Gastroesophageal sphincter (tissue), 3 donors: ENCODE results near the gene SPATS1.

Experiments
- EP300 ChIP-seq: sonication (generic); formaldehyde crosslinking; IDR thresholded peaks from one replicate; pipeline ENCODE4 v1.6.1; 2017; ENCODE audit warnings: antibody characterized with exemption, mild to moderate bottlenecking
- POLR2A ChIP-seq, 2 donors: fragments of 450-650 bp; IDR thresholded peaks; one replicate each; pipeline ENCODE4 v1.6.1; 2017; ENCODE audit warnings: antibody characterized with exemption in 2 of 2, mild to moderate bottlenecking in 2 of 2, moderate library complexity in 1 of 2
- POLR2AphosphoS5 ChIP-seq: sonication (generic); formaldehyde crosslinking; IDR thresholded peaks from one replicate; pipeline ENCODE4 v1.6.1; 2017; ENCODE audit warnings: antibody characterized with exemption
- TF ChIP-seq, protein P1 (sequence below), 4 experiments: fragments of 200-600 bp in 2 of 4; fragments of 450-650 bp in 2 of 4; sonication (generic) in 1 of 4; IDR thresholded peaks; one replicate each; pipeline ENCODE4 v1.5.1; 2017 to 2019; ENCODE audit warnings: antibody characterized with exemption in 4 of 4, mild to moderate bottlenecking in 2 of 4, moderate library complexity in 2 of 4

DNA sequence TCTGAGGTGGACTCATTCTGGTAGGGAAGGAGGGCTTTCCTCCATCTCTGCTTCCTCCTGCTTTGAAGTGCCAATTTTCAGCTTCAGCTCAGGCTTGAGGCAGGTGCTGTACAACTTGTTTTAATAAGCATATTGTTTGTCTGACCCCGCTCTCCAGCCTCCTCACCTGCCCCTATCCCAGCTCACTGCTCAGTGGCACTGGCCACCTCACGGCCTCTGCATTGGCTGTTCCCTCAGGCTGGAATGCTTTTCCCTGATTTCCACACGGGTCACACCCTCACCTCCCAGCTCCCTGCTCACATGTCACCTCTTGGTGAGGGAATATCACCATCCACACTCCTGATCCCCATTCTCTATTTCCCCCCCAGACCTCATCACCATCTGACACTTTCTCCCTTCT, 43.6 kb upstream of the SPATS1 start:
- TF ChIP-seq POLR2AphosphoS5, result no peak
- TF ChIP-seq, protein P1, sequence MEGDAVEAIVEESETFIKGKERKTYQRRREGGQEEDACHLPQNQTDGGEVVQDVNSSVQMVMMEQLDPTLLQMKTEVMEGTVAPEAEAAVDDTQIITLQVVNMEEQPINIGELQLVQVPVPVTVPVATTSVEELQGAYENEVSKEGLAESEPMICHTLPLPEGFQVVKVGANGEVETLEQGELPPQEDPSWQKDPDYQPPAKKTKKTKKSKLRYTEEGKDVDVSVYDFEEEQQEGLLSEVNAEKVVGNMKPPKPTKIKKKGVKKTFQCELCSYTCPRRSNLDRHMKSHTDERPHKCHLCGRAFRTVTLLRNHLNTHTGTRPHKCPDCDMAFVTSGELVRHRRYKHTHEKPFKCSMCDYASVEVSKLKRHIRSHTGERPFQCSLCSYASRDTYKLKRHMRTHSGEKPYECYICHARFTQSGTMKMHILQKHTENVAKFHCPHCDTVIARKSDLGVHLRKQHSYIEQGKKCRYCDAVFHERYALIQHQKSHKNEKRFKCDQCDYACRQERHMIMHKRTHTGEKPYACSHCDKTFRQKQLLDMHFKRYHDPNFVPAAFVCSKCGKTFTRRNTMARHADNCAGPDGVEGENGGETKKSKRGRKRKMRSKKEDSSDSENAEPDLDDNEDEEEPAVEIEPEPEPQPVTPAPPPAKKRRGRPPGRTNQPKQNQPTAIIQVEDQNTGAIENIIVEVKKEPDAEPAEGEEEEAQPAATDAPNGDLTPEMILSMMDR (IDR thresholded peaks at IDR 0.05), result no peak
- no peak for TF ChIP-seq POLR2A (IDR thresholded peaks at IDR 0.05)
- no peak for TF ChIP-seq EP300
